GM18951 (cell line): Measurements from ENCODE around the gene IRF2BP1.

ENCODE experiments used
- POLR2A ChIP-seq: IDR thresholded peaks from 4 replicates; pipeline ENCODE4 v1.6.1; 2011; ENCODE audit warnings: mild to moderate bottlenecking; ENCODE audit not compliant: insufficient read length, insufficient read depth; ENCODE audit errors: extremely low read depth
- in situ Hi-C: fragments of 300-500 bp; cut with MboI; formaldehyde crosslinking; loops from one replicate; pipeline ENCODE4 v1.12.0; 2022; ENCODE audit warnings: low sequenced_read_pairs, mixed read lengths, inconsistent platforms; ENCODE audit not compliant: unreplicated experiment

The IRF2BP1 gene

GRCh38 chr19:45852983-45853382 is 33.0 kb downstream of the IRF2BP1 start:
- no peak for TF ChIP-seq POLR2A
- in situ Hi-C loops, result no loop called here

DNA sequence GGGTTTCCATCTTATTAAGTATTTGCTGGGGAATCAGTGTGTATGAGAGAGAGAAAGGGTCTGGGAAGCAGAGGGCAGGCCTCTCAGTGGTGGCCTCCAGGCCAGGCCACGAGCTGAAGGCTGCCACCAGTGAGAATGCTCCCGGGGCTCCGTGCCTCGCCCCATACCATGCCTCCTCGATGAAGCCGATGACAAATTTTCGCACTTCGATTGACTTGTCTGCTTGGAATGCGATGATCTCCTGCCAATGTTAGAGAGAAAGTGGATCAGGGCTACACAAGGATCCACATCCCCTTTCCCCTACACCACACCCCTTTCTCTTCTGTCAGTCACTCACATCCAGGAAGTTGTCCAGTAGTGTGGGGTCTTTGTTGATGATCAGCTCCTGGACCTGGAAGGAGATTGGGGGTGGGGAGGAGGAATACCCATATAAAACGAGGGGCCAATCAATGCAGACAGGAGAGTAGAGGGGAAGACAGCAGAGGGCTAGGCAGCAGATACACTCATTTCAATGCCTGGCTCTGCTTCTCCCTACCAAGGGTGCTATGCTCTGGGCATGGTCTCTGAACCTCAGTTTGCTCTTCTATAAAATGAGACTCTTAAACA is 33.7 kb downstream of the IRF2BP1 start:
- in situ Hi-C loops, result no loop called here
- no peak for TF ChIP-seq POLR2A

DNA sequence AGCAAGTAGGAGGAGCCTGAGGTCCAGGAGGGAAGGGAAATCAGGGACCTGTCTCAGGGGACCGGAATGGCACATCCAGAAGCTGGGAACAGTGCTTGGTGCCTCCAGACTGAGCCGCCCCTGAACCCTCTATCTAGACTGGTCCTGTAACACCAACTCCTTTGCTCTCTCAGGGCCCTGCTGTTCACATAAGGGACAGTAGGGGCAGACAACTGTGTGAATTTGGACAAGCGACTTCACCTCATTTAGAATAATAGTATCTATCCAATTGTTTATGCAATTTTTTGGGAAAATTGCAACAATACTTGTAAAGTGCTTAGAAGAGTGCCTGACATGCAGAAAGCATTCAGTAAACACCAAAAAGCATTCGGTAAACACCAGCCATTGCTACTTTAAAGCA is 37.0 kb downstream of the IRF2BP1 start:
- in situ Hi-C loops, result no loop called here
- no peak for TF ChIP-seq POLR2A

DNA sequence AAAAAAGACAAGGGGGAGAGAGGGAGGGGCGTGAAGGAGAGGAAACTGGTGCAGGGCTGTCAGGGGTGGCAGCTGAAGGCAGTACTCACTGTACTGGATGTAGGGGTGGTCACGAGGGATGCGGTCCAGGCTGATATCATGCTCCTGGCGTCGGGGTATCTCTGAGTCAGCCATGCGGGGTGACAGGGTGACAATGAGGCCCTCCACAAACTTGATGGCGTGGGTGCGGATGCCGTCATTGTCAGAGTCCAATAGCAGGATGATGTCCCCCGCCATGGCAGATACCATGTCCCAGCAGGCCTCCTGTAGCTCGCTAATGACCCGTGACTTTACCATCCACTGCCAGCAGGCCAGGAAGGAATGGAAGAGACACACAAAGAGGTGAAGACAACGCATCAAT is 38.3 kb downstream of the IRF2BP1 start:
- in situ Hi-C loops, result no loop called here
- no peak for TF ChIP-seq POLR2A

DNA sequence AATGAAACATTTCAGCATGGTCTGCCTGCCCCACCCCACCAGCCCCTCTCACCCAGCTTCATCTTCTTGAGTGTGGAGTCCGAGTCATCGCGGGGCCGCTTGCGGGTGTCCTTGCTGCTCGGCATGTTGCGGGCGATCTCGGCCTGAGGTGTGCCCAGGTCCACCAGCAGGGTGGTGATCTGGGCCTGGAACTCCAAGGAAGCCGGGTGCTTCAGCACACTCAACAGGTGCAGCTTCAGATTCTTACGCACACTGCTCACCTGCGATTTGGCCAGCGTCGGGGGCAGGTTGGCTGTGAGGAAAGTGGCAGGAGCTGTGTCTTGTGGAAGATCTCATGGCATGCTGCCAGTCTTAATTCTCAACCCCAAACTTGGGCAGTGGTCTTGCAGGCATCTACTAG is 43.7 kb downstream of the IRF2BP1 start:
- TF ChIP-seq POLR2A, result no peak
- in situ Hi-C loops, result no loop called here

GRCh38 chr19:45834970-45835369 is 51.0 kb downstream of the IRF2BP1 start:
- in situ Hi-C loops, result no loop called here
- TF ChIP-seq POLR2A, result no peak
